GM19324 (cell line): Measurements from ENCODE around the gene UQCR11.

Source experiments
- ATAC-seq: cut with Tn5 transposase; IDR thresholded peaks from one replicate; pipeline ENCODE4 v1.9.1; 2021; ENCODE audit warnings: mild to moderate bottlenecking, moderate library complexity; ENCODE audit not compliant: unreplicated experiment, low FRiP score

The UQCR11 gene

DNA sequence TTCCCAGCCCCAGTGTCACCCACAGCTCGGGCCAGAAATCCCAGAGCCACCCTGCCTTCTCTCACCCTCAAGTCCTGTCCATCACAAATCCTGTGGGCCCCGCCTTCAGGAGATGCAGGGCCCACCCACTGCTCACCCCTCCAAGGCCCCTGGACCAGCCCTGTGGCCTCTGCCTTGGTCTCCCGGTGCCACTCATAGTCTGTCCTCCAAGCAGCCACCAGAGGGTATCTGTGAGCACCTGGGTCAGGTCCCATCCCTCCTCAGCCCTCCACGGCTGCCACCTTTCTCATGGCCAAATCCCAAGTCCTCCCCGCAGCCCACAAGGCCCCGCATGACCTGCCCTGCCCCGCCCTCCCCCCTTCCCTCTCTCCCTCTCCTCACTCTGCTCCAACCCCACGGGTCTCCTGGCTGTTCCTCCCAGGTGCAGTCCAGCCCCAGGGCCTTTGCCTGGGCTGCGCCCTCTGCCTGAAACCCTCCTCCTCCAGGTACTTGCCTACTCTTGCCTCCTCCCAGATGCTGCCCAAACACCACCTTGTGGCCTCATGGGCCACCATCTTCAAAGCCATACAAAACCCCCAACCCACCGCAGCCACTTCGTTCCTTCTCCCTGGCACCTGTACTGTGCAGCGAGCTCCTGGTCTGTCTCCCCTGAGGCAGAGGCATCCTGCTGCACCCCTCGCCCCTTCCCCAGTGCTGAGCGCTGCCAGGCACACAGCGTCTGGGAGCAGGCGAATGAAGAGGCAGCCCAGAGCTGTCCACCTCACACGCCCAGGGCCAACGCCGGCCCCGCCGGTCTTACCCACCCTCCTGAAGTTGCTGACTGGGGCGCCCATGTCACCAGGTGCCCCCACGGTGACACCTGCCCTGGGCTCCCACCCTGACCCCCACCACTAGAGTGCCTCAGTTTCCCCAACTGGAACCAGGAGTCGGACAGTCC lies 13.2 kb upstream of the UQCR11 start:
- ATAC-seq, result no peak

DNA sequence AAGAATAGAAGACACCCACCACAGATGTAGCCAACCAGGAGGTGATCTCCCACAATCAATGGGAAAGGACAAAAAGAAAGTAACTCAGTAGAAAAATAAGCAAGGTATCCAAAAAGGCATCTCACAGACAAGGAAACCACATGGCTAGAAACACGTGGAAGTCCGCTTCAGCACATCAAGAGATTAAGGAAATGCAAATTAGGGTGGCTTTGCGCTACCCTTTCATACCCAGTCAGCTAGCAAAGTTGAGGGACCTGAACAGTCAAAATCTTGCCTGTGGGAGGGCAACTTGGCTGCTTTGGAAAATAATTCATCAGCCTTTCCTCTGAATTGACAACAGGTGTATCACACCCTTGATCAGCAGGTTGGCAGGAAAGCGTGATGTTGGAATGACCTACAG lies 11.6 kb upstream of the UQCR11 start:
- no peak for ATAC-seq

DNA sequence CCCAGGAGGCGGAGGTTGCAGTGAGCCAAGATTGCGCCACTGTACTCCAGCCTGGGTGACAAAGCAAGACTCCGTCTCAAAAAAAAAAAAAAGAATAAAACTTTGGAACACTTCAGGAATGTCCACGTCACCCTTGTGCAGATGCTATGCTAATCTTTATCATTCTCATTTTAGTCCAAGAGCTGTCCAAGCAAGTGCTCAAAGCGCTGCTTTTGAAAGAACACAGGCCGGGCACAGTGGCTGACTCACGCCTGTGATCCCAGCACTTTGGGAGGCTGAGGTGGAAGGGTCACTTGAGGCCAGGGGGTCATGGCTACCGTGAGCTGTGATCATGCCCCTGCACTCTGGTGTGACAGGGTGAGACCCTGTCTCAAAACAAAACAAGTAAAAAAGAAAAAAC lies 11.1 kb upstream of the UQCR11 start:
- ATAC-seq, result no peak

DNA sequence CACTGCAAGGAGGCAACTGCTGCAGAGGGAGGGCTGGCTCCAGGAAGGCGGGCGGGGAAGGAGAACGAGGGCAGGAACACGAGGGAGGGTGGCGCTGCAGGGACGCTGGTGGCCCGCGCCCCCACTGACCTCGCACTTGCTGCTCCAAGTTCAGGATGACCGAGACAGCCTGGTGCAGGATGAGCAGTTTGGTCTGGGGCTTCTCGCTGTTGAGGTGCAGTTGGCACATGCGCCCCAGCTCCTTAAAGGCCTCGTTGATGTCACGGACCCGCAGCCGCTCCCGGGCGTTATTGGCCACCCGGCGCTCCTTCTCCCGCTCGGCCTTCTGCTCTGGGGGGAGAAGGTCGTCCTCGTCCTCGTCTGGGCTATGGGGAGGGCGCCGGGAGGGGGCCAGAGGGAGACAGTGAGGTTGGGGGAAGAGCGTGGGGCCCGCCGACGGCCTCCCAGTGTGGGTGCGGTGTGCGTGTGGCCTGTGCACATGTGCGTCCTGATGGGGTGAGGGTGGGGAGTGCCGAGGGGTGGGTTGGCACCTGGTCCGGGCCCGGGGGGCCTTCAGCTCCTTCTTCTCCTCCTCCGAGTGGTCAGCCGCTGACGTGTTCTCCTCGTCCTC lies 10.0 kb upstream of the UQCR11 start:
- ATAC-seq, result no peak

DNA sequence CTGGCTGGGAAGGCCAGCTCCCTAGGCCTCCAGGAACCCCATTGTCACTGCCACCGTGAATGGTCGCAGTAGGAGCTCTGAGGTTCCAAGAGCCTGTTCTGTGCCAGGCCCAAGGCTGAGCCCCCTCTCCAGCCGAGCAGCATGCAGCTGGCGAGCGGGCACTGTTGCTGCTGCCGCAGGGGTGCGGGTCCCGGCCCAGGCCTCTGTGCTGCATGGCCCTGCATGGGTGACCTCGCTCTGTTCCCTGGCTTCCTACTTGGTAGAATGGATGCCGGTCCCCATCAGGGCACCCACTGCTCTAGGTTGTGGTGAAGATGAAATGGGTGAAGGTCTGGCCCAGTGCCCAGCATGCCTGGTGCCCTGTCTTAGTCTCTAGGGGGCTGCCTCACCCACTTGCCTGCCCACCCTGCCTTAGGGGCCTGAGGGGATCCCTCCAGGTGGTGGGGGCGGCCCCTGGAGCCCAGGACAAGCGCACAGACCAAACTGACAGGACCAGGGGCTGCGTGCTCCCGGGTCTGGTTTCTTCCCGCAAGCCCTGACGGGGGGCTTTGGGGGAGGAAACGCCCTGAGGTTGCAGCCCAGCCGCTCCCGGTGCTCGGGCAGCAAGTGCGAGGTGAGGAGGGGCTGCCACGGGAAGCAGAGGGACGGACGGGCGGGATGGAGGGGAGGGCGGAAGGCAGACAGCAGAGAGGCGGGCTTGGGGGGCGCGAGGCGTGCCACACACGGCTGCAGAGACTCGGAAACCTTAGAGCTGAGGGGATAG lies 8.7 kb upstream of the UQCR11 start:
- ATAC-seq, result no peak

DNA sequence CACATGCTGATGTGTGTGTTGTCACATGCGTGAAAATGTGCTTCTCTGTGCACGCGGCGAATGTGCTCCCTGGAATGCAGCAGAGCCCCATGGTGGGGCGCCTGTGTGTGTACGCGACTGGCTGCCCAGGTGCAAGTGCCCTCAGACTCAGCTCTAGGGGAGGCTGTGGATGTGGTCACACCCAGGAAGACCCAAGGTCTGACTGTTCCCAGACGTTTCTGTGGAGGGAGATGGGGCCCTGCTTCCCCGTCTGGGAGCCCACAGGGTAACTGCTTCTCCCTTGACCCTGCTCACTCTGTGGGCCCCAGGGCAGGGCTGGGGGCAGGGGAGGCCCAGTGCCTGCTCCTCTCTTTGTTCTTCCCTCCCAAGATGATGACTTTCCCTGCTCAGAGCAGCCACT lies 7.9 kb upstream of the UQCR11 start:
- no peak for ATAC-seq

DNA sequence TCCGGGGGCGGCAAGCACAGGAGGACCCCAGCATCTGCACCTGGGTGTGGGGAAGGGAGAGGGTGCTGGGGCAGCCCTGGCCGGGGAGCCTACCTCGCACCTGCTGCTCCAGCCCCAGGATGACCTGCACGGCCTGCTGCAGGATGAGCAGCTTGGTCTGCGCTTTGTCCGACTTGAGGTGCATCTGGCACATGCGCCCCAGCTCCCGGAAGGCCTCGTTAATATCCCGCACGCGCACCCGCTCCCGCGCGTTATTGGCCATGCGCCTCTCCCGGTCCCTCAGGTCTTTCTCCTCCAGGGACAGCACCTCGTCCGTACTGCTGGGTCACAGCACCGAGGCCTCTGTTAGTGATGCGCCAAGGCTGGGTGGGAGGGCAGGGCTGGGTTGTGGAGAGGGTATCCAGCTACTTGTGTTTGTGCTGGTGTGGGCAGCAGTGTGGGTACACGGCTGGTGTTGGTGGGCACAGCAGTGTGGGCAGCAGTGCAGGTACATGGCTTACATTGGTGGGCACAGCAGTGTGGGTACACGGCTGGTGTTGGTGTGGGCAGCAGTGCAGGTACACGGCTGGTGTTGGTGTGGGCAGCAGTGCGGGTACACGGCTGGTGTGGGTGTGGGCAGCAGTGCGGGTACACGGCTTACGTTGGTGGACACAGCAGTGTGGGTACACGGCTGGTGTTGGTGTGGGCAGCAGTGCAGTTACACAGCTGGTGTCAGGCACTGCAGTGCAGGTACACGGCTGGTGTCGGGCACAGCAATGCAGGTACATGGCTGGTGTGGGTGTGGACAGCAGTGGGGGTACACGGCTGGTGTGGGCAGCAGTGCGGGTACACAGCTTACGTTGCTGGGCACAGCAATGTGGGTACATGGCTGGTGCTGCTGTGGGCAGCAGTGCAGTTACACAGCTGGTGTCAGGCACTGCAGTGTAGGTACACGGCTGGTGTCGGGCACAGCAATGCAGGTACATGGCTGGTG lies 7.1 kb upstream of the UQCR11 start:
- ATAC-seq, result no peak

DNA sequence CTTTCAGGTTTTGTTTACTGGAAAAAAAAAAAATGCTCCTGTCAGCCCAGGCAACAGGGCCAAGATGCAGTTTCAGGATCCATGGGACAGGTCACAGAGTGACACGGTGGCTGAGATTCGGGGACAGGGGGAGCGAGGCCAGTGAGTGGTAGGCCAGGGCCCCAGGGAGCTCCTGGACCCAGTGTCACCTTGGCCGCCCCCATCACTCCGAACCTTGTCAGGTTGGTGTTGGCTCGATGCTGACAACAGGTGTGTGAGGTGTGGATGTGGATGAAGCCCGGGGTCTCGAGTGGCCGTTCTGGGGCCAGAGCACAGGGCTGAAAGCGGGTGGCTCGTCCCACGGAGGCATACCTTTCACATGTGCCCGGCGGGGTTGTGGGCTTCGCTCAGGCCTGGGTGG lies 6.1 kb upstream of the UQCR11 start:
- ATAC-seq, result no peak

DNA sequence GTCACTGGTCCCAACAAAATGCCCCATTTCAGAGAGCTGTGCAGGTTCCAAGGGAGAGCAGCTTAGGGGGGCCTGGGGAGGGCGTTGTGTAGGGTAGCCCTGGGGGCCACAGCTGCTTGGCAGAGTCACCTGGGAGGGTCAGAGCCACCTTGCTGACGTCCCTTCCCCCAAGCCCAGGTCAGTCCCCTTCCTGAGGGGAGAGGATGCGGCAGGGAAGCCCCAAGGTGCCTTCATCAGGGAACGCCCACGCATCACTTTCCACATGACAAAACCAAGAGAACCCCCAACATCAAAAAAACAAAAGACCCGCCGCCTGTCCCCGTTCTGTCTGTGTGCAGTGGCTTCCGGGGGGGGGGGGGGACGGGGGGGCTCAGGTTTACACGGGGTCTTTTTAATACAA lies 5.3 kb upstream of the UQCR11 start:
- ATAC-seq, result no peak

DNA sequence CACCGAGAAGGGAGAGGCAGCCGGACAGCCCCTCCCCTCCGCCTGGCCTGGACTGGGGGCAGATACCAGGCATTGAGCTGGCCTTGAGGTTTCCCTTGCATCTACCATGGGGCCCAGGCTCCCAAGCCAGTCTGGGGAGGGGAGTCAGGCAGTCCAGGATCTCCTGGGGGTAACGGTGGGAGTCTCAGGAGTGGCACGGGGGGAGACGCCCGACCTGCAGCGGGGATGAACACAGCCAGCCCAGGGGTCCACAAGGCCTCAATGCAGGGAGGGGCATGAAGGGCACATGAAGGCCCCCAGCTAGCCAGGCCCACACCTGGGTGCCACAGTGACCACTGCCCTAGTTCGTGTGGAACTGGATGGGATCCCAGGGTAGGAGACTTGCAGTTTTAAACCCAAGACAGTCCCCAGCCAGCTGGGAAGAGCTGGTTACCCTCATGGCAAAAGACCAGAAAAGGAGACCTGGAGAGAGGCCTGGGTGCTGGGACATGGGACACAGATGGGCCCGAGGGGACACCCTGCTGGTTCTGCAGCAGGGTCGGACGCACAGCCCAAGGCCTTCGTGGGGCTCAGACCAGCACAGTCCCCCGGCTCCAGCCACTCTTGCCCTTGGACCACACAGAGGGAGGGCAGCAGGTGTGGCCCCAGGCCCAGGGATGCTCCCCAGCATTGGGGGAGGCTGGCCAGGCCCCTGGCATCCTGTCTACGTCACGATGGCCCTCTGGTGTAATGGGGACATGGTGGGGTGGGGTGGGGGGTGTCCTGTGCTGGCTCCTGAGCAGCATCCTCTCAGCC lies 4.6 kb upstream of the UQCR11 start:
- no peak for ATAC-seq

DNA sequence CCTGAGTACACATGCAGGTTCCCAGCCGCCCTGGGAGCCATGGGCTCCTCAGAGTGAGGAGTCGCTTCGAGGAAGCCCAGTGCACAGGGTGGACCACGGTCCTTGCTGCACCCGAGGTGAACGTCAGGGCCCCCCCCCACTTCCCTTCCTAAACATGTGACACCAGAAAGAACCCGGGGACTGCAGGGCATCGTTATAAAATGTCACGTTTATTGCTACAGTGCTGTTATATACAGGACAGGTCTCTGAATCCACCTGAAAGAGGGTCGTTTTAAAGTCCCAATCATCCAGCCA lies 3.8 kb upstream of the UQCR11 start:
- ATAC-seq, result no peak

DNA sequence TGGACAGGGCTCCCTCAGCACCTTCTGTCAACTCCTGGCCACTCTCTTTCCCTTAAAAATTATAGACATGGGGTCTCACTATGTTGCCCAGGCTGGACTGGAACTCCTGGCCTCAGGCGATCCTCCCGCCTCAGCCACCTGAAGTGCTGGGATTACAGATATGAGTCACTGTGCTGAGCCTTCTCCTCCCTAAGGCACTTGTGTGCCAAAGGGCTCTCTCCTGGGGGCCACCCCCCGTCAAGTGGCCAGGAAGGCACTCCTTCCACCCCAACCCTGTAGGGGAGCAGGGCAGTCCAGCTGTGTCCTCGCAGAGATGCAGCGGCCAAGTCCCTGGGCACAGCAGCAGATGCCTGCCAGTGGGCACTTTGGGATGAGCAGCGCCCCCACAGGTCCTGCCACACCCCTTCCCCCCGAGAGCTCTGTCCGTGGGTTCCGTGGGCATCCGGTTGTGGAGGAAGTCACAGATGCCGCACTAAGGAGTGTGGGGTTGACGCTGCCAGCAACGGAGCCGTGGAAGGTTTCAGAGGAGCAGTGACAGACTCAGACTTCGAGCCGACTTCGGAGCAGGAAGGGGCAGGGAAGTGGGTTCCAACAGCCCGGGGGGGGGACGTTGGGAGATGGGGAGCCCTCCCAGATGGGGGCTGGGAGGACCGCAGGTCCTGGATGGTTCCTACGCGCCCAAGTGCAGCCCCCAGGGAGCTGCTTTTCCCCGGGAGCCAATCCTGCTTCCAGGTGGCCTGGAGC lies 3.3 kb upstream of the UQCR11 start:
- no peak for ATAC-seq

DNA sequence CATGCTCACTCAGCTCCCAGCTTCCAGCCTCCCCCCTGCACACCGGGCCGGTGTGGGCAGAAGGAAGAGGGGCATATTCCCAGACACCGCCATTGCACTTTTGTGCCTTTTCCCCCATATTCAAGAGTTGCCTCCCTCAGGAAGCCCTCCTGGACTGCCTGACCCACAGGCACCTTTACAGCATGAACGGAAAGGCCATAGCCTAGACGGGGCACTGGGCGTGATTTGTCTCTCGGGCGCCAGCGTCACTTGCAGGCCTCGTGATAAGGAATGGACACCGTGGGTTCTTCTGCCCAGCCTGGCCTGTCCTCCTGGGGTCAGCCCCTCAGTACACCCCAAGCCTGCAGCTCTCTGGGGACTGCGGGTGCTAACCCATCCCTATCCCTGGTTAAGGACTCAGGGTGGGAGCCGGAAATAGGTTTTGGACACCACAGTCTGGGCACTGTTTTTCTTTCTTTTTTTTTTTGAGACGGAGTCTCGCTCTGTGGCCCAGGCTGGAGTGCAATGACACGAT lies 933 bp upstream of the UQCR11 start:
- ATAC-seq, result no peak

DNA sequence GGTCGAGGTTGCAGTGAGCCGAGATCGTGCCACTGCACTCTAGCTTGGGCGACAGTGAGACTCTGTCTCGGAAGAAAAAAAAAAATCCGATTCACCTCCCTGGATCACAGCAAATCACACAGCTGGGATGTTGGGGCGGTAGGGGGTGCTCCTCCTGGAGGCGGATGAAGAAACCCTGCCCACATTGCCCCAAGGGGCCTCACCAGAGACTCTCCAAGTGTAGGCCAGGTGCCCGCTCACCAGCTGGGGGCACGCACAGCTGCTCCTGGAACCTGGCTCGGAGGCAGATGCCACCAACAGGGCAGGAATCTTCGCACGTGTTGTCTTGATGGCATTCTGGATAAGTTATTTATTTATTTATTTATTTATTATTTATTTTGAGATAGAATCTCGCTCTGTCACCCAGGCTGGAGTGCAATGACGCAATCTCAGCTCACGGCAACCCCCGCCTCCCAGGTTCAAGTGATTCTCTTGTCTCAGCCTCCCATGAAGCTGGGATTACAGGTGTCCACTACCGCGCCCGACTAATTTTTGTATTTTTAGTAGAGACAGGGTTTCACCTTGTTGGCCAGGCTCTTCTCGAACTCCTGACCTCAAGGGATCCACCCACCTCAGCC lies 3.1 kb downstream of the UQCR11 start:
- no peak for ATAC-seq

DNA sequence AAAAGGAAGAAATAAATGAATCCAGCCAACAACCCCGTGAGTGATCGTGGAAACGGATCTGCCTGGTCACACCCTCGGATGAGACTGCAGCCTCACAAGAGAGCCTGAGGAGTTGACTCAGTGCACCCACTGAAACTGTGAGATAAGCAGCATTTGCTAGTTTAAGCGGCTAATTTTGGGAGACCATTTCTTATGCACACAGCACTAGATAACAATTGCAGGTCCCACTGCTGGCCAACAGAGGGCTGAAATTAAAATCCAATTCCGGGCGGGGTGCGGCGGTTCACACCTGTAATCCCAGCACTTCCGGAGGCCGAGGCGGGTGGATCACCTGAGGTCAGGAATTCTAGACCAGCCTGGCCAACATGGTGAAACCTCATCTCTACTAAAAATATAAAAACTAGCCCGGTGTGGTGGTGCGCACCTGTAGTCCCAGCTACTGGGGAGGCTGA lies 3.6 kb downstream of the UQCR11 start:
- no peak for ATAC-seq

DNA sequence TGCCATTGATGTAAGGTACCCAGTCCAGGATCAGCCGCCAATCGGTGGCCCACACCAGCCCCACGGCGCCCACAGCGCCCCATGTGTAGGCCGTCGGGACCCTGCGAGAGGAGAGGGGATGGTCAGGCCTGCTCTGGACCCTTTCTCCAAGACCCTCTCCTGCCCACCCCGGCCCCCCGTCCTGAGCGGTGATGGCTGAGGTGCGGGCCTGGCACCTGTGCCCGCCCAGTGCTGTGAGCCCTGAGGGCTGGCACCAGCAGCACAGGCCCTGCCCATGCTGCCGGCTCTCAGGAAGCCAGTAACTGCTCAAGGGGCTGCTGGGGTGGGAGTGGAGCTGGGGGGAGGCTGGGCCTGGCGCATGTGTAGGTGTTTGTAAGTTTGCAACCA lies 5.8 kb downstream of the UQCR11 start:
- no peak for ATAC-seq

DNA sequence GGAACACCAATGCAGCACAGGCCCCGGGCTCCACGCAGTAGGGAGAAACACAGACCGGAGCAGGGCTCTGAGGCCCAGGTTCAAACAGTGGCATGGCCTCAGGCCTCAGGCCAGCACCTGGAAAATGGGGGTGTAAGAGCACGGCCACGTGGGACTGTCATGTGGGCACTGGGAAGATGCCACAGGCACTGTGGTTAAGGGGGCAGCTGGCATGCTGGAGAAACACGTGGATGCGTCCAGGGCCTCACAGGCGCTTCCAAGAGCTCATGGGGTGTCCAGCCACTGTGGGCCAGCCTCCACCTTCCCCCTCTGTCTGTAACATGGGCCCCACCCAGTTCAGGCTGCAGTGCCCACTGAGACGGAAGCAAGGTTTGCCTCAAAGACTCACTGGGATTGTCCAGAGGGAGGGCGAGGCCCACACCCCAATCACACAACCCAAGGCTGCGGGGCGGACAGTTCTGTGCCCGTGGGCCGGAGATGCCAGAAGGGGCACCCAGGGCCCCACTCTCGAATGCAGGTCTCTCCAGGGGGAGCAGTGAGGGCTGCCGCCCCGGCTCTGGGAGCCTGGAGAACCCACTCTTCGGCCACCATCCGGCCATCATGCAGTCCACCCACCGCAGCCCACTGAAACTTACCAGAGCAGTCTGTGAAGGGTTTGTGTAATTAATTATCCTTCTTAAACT lies 6.3 kb downstream of the UQCR11 start:
- ATAC-seq, result no peak

DNA sequence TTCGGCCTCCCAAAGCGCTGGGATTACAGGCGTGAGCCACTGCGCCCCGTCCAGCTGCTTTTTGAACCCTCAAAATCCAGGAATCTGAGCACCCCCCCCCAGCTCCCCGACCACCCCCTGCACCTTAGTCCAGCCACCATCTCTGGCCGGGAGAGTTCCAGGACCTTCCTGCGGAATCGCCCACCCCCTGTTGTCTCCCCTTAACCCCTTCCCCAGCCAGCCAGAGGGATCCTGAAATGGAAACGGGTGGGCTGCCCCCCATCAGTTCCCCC lies 11.8 kb downstream of the UQCR11 start:
- ATAC-seq, result no peak
